Esophagus mucosa (tissue), 1 donor: Measurements from ENCODE around the gene TP53AIP1. TPM values are rescaled to one million over a fixed set of nuclear protein-coding genes. Genes with fewer than 3 reads are reported as not detected.

ENCODE experiments used
- ATAC-seq: fragments of 200-7000 bp; cut with Tn5 transposase; one replicate; pipeline ENCODE4 v1.9.1; 2020
- total RNA-seq: library from RNA; stranded (reverse); gene quantifications from one replicate; pipeline ENCODE4 v1.2.4, GENCODE V29; 2023
- donor health status: DM: yes; HTN: yes; CAD: no.

The TP53AIP1 gene
- total RNA-seq, 1 donor from 2014 or later: 22.2 TPM

GRCh38 chr11:128942272-128942612 is 429 bp downstream of the TP53AIP1 start:
- peak; percentile 38 for ATAC-seq

DNA sequence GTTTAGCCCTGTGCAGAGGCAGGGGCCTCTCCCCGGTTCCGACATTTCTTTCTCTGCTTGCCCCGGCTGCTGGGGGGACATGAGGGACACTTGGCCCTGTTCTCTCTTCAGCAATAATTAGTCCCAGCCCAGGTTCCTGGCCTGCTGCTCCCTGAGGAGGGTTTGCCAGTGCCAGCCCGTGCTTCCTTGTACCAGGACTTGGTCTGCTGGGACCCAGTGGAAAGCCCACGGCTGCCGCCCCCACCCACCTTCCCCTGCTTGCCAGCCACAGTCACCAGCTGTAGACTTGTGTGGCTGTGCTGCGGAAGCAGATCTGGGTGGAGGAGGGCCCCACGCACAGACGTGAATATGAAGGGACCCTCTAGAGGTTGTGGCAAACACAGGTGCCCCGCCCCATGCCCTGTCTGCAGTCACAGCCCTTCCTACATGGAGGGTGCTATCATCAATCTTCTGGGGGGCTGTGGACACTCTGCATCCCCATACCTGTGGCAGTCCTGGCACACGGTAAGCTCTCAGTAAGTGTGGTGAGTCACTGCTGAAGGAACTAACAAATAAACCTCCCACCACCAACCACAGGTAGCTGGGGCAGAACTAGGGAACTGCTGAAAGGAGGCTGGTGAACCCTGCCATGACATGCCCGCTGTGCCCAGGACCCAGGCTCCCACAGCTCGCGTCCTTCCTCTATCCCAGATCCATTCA is 949 bp downstream of the TP53AIP1 start:
- peak; percentile 63 for ATAC-seq

- ATAC-seq: no peak
These were observed 1.6 kb downstream of the TP53AIP1 start for GRCh38 chr11:128941110-128941509.

DNA sequence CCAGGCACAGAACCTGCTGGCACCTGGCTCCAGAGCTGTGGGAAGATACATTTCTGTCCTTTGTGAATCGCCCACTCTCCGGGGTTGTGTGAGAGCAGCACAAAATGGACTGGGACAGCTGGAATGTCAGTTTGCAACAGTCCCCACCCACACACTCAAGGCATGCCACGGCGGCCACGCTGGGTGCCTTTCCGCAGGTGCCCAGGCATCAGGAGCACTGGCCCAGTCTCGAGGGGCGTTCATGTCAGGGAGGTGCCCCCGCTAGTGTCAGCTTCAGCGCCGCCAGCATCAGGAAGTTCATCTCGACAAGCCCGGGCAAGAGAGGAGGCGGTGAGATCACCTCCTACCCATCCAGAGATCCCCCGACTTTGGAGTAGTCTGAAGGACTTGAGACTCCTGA is 2.1 kb downstream of the TP53AIP1 start:
- peak; percentile 60 for ATAC-seq

- ATAC-seq: peak; percentile 80
These were observed 2.5 kb downstream of the TP53AIP1 start for GRCh38 chr11:128940156-128940555.

DNA sequence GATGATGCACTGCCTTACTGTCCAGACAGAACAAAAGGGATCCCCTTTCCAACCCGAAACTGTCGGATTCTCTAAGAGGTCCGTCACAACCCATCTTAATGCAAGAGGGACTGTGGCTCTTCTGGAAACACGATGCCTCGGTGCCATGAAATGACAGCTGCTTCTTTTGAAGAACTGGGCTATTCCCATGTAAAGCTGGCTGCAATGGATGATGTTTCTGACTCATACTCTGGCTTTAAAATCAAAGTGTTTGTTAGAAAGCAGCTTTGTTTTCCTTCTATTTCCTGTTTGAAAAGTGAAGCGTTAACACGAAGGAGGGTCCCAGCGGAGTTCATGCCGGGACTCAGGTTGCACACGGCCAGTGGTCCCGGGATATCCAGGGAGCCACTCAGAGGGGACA is 3.1 kb downstream of the TP53AIP1 start:
- no peak for ATAC-seq

DNA sequence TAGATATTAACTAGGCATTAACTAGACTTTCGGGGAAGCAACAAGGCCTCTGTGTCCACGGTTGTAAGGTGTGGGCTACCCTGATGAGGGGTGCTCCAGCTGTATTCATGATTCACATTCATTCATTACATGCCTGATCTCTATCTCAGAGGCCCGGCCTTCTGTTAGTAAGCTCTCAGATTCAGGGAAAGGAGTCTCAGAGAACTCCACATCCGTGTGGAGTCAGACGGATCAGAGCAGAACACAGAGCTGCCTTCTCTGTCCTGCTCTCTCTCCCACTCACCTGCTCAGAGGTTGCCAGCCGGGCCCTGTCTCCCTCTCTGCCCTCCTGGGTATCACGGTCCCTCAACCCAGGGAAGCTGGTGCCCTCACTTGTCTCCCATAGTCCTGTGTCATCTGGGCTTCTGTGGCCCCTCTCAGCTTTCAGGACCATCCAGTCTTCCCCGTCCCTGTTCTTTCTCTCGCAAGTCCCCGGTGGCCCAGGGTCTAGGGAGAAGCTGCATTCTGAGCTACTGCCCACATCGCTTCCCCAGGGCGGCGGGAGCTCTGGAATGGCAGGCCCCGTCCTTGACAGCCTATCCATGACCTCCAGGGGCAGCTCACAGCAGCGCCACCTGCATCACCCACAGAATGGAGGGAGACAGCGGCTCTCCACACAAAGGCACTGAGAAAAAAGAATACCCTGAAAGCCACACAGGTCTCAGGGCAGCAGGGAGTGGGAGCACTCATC is 4.3 kb downstream of the TP53AIP1 start:
- ATAC-seq: no peak

GRCh38 chr11:128937480-128937879 is 5.2 kb downstream of the TP53AIP1 start:
- ATAC-seq: no peak

GRCh38 chr11:128936606-128937251 is 5.9 kb downstream of the TP53AIP1 start:
- no peak for ATAC-seq

GRCh38 chr11:128934926-128935325 is 7.7 kb downstream of the TP53AIP1 start:
- no peak for ATAC-seq

DNA sequence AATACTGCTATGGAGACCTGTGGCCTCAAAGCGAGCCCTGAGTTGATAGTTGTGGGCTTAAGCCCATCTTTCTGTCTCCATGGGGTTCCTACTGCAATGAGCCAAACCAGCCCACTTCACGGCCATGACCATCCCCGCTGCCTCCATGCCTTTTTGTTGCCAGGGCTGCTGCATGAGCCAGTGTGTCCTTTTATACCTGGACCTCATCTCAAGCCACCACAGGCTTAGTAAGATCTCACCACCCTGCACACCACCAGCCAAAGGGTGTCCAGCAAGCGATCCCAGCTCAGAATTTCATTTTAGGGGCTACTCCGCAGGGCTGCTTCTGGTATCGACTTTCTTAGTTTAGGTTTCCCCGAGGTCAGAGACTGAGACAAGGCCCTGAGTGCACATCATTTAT is 8.3 kb downstream of the TP53AIP1 start:
- no peak for ATAC-seq

- ATAC-seq: no peak
These were observed 9.0 kb downstream of the TP53AIP1 start for GRCh38 chr11:128933481-128934178.

DNA sequence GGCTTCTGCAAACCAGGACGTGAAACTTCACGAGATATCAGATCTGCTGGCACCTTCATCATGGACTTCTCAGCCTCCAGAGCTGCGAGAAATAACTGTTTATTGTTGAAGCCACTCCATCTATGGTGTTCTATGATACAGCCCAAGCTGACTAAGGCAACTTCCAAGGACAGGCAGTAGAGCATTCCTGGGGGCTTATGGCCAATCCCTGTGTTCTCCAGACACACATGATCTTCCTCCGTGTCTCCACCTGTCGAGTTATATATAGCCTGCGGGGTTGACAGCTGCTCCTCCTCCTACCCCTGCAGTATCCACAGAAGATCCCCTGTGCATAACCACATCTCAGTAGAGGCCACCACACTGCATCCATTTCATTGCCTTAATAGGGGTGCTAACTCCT is 11.0 kb downstream of the TP53AIP1 start:
- peak; percentile 33 for ATAC-seq

- no peak for ATAC-seq
These were observed 11.6 kb downstream of the TP53AIP1 start for GRCh38 chr11:128931066-128931465.

- no peak for ATAC-seq
These were observed 12.7 kb downstream of the TP53AIP1 start for GRCh38 chr11:128929991-128930390.

DNA sequence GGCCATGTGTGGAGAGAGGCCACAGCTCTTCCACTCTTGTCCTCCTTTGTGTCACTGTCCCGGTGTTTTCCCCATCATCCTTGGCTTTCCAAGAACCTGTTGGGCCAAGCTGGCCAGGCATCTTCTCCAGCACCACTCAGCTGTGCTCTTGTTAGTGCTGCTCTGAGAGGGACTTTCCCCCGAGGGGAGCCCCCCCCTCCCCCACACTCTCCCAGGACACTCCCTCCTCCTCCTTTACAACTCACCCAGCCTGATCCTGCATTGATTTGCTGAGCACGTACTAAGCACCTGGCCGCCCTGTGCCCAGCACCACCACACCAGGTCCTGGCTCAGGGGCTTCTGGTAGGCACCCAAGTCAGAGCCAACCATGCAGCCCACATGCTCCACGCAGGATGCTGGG is 13.2 kb downstream of the TP53AIP1 start:
- ATAC-seq: no peak

DNA sequence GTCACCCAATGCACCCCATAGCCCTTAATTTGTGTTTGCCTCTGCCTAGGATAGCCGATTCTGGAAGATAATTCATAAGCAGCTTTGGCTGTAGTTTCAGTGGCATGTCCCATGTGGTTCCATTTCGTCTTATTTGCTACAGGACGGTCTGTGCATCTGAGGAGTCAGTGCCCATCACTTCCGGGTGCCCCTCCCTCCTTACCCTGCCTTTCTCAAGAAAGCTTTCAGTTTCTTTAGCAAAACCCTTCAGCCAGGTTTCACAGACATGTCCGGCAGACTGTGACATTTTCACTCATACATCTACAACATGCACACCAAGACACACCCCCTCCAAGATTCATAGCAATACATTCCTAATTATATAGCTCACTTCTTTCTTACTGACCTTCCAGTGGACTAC is 14.3 kb downstream of the TP53AIP1 start:
- ATAC-seq: no peak

DNA sequence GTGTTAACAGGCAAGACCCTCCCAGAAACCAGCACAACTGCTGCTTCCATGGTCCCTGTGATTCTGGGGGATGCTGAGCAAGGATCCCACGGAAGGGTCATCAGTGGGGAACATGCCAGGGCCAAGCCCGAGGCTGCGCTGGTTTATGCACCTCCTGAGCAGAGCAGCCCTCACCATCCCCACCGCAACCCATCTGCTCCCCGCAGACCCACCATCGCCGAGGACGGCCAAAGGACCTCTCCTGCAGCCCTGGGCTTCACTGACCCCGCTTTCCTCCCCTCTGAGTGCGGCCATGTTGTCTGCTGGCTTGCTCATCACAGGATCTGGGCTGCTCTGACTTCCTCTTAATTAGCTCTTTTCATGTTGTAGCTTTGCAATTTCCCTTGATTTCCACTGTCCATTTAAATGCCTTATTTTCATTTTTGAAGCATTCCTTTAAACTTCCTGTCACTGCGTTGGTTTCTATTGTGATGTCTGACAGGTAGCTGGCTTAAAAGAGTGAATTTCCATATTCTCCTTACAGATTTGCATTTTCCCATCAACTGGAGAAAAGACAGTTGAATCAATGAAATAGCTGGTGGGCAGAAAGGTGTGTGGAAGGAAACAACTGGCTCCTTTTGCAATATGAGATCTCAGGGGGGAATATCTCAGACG is 14.9 kb downstream of the TP53AIP1 start:
- no peak for ATAC-seq

GRCh38 chr11:128927108-128927461 is 15.6 kb downstream of the TP53AIP1 start:
- no peak for ATAC-seq

GRCh38 chr11:128926437-128927107 is 16.1 kb downstream of the TP53AIP1 start:
- ATAC-seq: no peak

GRCh38 chr11:128926000-128926399 is 16.7 kb downstream of the TP53AIP1 start:
- no peak for ATAC-seq

- no peak for ATAC-seq
These were observed 17.4 kb downstream of the TP53AIP1 start for GRCh38 chr11:128925250-128925600.
